OCI-LY1 (cell line): ENCODE data around the gene TMEM218.

ENCODE experiments used
- H2AFZ ChIP-seq: fragments of 200-600 bp; sonication (generic), shearing (Covaris generic); 2 replicates; pipeline ENCODE4 v1.6.0; 2014; ENCODE audit warnings: antibody characterized with exemption, mild to moderate bottlenecking, low read length
- H3F3A ChIP-seq: fragments of 200-600 bp; sonication (generic), shearing (Covaris generic); 2 replicates; pipeline ENCODE4 v1.6.0; 2014; ENCODE audit warnings: mild to moderate bottlenecking, antibody characterized with exemption, low read length, moderate library complexity; ENCODE audit not compliant: insufficient read depth
- H3K27ac ChIP-seq: fragments of 200-600 bp; sonication (generic); 2 replicates; pipeline ENCODE4 v1.5.1; 2014; ENCODE audit warnings: low read length, mixed run types, mild to moderate bottlenecking, low read depth; ENCODE audit not compliant: poor library complexity, severe bottlenecking
- H3K27me3 ChIP-seq: fragments of 200-600 bp; sonication (generic); 2 replicates; pipeline ENCODE4 v1.6.0; 2014; ENCODE audit warnings: antibody characterized with exemption, mild to moderate bottlenecking, low read length, moderate library complexity; ENCODE audit not compliant: insufficient read depth
- H3K36me3 ChIP-seq: fragments of 200-600 bp; sonication (generic); 2 replicates; pipeline ENCODE4 v1.6.1; 2014; ENCODE audit warnings: mild to moderate bottlenecking, antibody characterized with exemption, low read length, moderate library complexity, mixed read lengths; ENCODE audit not compliant: insufficient read depth
- H3K4me1 ChIP-seq: fragments of 200-600 bp; sonication (generic); 2 replicates; pipeline ENCODE4 v1.5.1; 2014; ENCODE audit warnings: mild to moderate bottlenecking, low read length, moderate library complexity; ENCODE audit not compliant: insufficient read depth, severe bottlenecking
- H3K4me2 ChIP-seq: fragments of 200-600 bp; sonication (generic), shearing (Covaris generic); 2 replicates; pipeline ENCODE4 v1.6.1; 2014; ENCODE audit warnings: low read length
- H3K4me3 ChIP-seq: fragments of 200-600 bp; sonication (generic); 2 replicates; pipeline ENCODE4 v1.5.1; 2014; ENCODE audit warnings: low read length, low read depth, mild to moderate bottlenecking, mixed read lengths; ENCODE audit not compliant: poor library complexity, severe bottlenecking
- H3K79me2 ChIP-seq: fragments of 200-600 bp; shearing (Covaris generic); 2 replicates; pipeline ENCODE4 v1.6.1; 2016; ENCODE audit warnings: mixed run types, low read length, mixed read lengths; ENCODE audit not compliant: insufficient read depth
- H3K9ac ChIP-seq: fragments of 200-600 bp; sonication (generic), shearing (Covaris generic); 2 replicates; pipeline ENCODE4 v1.6.1; 2014; ENCODE audit warnings: mild to moderate bottlenecking, low read length, mixed read lengths
- H3K9me2 ChIP-seq: fragments of 200-600 bp; sonication (generic), shearing (Covaris generic); 2 replicates; pipeline ENCODE4 v1.6.1; 2014; ENCODE audit warnings: low read depth, mild to moderate bottlenecking, low read length, mixed read lengths
- H3K9me3 ChIP-seq: fragments of 200-600 bp; shearing (Covaris generic); 2 replicates; pipeline ENCODE4 v1.6.1; 2014; ENCODE audit warnings: low read length, mixed read lengths
- H4K20me1 ChIP-seq: fragments of 200-600 bp; sonication (generic), shearing (Covaris generic); 2 replicates; pipeline ENCODE4 v1.6.0; 2016; ENCODE audit warnings: mild to moderate bottlenecking, low read length; ENCODE audit not compliant: insufficient read depth
- EZH2 ChIP-seq: fragments of 200-600 bp; sonication (generic), shearing (Covaris generic); IDR thresholded peaks from 2 replicates; pipeline ENCODE4 v1.8.0; 2017; ENCODE audit warnings: borderline replicate concordance, mixed run types, mild to moderate bottlenecking, antibody characterized with exemption, low read length, moderate library complexity, mixed read lengths
- TF ChIP-seq, protein P1 (sequence below): fragments of 200-600 bp; sonication (generic), shearing (Covaris generic); IDR thresholded peaks from 2 replicates; pipeline ENCODE4 v1.5.1; 2017; ENCODE audit warnings: mild to moderate bottlenecking, antibody characterized with exemption, low read length, moderate library complexity, mixed read lengths

Gene TMEM218

DNA sequence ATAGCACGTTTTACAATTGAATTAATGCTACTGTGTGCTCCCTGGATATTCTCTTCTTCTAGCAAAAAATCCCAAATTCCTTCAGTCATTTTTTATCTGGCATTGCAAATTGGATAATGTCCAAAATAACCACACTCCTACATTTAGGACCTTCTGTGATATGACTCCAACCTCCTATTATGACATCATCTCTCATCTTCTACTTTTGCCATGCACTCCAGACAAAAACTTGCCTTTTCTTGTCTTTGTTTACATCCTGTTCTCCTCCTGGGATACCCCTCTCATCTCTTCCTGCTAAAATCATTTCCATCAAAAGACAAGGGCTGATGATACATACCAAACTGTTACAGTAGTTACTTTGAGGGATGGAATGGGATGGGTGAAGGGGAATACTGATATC, 20.6 kb upstream of the TMEM218 start:
- Histone ChIP-seq H3K36me3 (no peaks in the 10 kb centered on the region), H3K27ac (no peak overlapping the region), H3K9ac (no peak overlapping the region), H3K4me3 (no peak overlapping the region), H4K20me1 (no peaks in the 10 kb centered on the region), H3K9me3 (no peaks in the 10 kb centered on the region), H3F3A (no peaks in the 10 kb centered on the region), H2AFZ (no peak overlapping the region), H3K9me2 (no peaks in the 10 kb centered on the region), H3K79me2 (no peaks in the 10 kb centered on the region), H3K4me2 (no peak overlapping the region), H3K27me3 (no peaks in the 10 kb centered on the region), H3K4me1 (no peaks in the 10 kb centered on the region)
- TF ChIP-seq EZH2: no peak

DNA sequence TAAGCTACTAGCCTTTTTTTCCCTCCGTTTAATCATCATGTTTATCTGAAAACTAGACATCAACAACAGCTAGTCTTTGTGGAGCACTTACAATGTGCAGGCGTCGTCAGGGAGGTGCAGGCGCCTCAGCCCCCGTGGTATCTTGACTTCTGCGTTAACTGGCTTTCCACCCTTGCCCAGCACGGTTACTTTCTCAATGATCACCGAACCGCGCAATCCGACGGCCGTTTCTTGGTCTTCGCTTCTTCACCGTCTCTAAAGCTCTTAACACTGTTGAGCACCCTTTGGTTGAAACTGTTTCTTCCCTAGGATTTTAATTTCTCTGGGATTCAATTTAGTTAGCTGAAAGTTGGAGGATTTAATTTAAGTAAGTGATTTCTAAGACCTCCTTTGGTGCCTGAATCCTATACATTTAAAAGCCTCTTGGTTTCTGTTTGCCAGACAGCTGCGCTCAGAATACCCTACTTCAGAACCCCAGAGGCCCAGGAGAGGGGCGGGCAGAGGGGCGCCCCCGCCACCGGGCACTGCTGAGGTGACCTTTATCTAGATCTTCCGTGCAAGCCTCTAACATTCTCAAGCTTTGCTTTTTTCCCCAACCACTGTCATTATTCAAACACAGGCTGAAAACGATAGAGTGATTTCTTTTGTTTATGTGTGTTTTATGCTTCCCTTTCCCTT, 18.0 kb upstream of the TMEM218 start:
- Histone ChIP-seq H3K4me3 (no peak overlapping the region), H3K4me1 (peaks cover 2% of the 10 kb centered on the region), H3K4me2 (no peak overlapping the region), H3K9me3 (no peaks in the 10 kb centered on the region), H4K20me1 (no peaks in the 10 kb centered on the region), H3K36me3 (no peaks in the 10 kb centered on the region), H3K27ac (no peak overlapping the region), H3K27me3 (no peaks in the 10 kb centered on the region), H3K9me2 (no peaks in the 10 kb centered on the region), H3K9ac (no peak overlapping the region), H2AFZ (no peak overlapping the region), H3K79me2 (no peaks in the 10 kb centered on the region), H3F3A (no peaks in the 10 kb centered on the region)
- TF ChIP-seq EZH2: no peak
- TF ChIP-seq, protein P1, sequence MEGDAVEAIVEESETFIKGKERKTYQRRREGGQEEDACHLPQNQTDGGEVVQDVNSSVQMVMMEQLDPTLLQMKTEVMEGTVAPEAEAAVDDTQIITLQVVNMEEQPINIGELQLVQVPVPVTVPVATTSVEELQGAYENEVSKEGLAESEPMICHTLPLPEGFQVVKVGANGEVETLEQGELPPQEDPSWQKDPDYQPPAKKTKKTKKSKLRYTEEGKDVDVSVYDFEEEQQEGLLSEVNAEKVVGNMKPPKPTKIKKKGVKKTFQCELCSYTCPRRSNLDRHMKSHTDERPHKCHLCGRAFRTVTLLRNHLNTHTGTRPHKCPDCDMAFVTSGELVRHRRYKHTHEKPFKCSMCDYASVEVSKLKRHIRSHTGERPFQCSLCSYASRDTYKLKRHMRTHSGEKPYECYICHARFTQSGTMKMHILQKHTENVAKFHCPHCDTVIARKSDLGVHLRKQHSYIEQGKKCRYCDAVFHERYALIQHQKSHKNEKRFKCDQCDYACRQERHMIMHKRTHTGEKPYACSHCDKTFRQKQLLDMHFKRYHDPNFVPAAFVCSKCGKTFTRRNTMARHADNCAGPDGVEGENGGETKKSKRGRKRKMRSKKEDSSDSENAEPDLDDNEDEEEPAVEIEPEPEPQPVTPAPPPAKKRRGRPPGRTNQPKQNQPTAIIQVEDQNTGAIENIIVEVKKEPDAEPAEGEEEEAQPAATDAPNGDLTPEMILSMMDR: no peak

DNA sequence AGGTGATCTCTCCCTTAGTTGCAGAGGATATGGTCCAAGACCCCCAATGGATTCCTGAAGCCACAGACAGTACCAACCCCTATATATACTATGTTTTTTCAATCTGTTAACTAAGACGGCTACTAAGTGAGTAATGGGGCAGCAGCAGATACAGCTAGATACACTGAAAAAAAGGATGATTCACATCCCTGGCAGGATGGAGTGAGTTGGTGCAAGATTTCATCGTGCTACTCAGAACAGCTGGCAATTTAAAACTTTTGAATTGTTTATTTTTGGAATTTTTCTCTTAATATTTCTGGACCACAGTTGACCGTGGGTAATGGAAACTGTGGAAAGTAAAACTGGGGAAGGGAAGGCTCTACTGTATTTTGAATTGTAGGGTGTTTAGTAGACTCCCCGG, 17.0 kb upstream of the TMEM218 start:
- Histone ChIP-seq H3K4me2 (no peak overlapping the region), H3F3A (no peaks in the 10 kb centered on the region), H3K27ac (no peak overlapping the region), H3K36me3 (no peaks in the 10 kb centered on the region), H2AFZ (no peak overlapping the region), H3K27me3 (no peaks in the 10 kb centered on the region), H3K79me2 (no peaks in the 10 kb centered on the region), H3K9me3 (no peaks in the 10 kb centered on the region), H3K9ac (no peak overlapping the region), H3K4me1 (peaks cover 9% of the 10 kb centered on the region), H4K20me1 (no peaks in the 10 kb centered on the region), H3K9me2 (no peaks in the 10 kb centered on the region), H3K4me3 (no peak overlapping the region)
- TF ChIP-seq, protein P1: no peak
- no peak for TF ChIP-seq EZH2

DNA sequence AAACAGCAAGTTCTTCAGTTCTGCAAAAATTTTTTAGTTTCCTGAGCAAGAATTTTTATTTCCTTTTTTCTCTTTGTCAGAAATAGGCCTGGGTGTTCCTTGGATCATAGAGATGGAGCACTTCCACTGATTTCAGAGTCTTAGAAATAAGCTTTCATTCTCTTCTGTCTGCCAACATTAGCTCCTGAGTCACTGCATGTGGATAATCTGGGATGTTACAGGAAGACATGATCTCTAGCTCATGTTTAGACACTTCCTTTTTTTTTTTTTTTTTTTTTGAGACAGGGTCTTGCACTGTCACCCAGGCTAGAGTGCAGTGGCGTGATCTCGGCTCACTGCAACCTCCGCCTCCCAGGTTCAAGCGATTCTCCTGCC, 13.2 kb upstream of the TMEM218 start:
- H3K36me3 ChIP-seq: no peaks in the 10 kb centered on the region
- H3K9ac ChIP-seq: no peak overlapping the region
- H3K27ac ChIP-seq: no peak overlapping the region
- H3K79me2 ChIP-seq: no peaks in the 10 kb centered on the region
- H3K4me1 ChIP-seq: peaks cover 9% of the 10 kb centered on the region
- peak overlapping the region; percentile 28 for H3K4me2 ChIP-seq
- TF ChIP-seq, protein P1: no peak
- TF ChIP-seq EZH2: no peak
- no peaks in the 10 kb centered on the region for H4K20me1 ChIP-seq
- H3K9me2 ChIP-seq: no peaks in the 10 kb centered on the region
- no peak overlapping the region for H2AFZ ChIP-seq
- H3K27me3 ChIP-seq: no peaks in the 10 kb centered on the region
- H3K9me3 ChIP-seq: no peaks in the 10 kb centered on the region
- peak overlapping the region; percentile 18 for H3K4me3 ChIP-seq
- no peaks in the 10 kb centered on the region for H3F3A ChIP-seq
